ENCODE data around the gene FBLN1. TPM values are rescaled to one million over a fixed set of nuclear protein-coding genes. Genes with fewer than 3 reads are reported as not detected.
"Not testable (repeated sequence)": the region's sequence is repeated elsewhere in the genome, so short reads cannot be mapped to it uniquely, and the experiment has no call there.

FBLN1 gene
- total and polyA plus RNA-seq, 4 experiments from 2014 or later: not detected

DNA sequence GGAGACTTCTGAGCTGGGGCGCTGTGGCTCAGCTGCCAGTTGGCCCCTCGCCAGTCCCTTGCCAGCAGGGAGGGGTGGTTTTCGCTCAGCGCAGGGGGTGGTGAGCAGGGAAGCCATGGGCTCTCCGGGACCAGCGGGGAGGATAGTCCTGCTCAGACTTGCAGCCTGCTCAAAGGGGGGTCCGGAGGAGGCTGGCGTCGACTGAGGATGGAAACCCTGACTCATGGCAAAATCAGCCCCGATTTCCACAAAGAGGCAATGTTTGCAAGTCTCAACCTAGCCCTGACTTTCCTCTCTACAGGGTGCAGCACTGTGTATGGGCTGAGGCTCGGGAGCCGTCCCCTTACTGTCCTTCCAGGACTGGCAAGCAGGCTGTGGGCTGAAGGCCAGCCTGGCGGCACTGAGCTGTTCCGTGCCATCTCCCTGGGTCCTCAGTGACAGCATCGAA lies 35.1 kb downstream of the FBLN1 start:
- H3K27me3 ChIP-seq (ENCODE audit: insufficient read depth, low read length): no peaks in the 10 kb centered on the region
- H3K36me3 ChIP-seq (ENCODE audit: insufficient read depth, low read length): no peaks in the 10 kb centered on the region
- H3K9me3 ChIP-seq (ENCODE audit: control insufficient read depth in 1 of 2, low read length in 2 of 2): no peaks in the 10 kb centered on the region
- Mint-ChIP-seq H3K36me3 (no peaks in the 10 kb centered on the region), H3K9me3 (no peaks in the 10 kb centered on the region), H3K27ac (no peak overlapping the region), H3K4me1 (no peaks in the 10 kb centered on the region), H3K4me3 (no peak overlapping the region), H3K27me3 (peaks cover 5 to 7% of the 10 kb centered on the region in 2 donors)
- H3K4me1 ChIP-seq (ENCODE audit: insufficient read depth, low read length): no peaks in the 10 kb centered on the region
- DNase-seq: no peak
- ChIA-PET CTCF (ENCODE audit: partially characterized antibody) (no interaction called here), POLR2A (ENCODE audit: partially characterized antibody) (no interaction called here)
- H3K27ac ChIP-seq (ENCODE audit: low read depth, low read length): no peak overlapping the region
- no peak overlapping the region for H3K4me3 ChIP-seq (ENCODE audit: low read length in 2 of 2)
- intact Hi-C loops (cut with micrococcal nuclease): no loop called here

DNA sequence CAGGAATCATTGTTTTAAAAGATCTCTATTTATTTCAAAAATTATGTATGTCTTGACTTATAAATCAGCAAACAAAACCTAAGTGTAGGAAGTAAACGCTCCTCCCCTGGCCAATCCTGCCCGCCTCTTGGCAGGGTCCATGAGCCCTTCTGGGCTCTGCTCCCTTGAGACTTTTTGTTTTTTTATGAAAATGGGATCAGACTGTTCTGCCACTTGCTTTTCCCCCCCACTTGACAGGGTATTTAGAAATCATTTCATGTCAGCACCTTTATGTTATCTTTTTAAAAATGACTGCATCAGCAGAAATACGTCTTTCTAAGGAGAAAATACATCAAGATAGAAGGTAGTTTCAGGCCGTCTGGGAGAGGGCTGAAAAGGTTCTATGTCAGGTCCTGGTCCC lies 35.6 kb downstream of the FBLN1 start:
- H3K9me3 ChIP-seq (ENCODE audit: control insufficient read depth in 1 of 2, low read length in 2 of 2): no peaks in the 10 kb centered on the region
- CTCF ChIA-PET (ENCODE audit: partially characterized antibody): no interaction called here
- Mint-ChIP-seq H3K4me3 (no peak overlapping the region), H3K9me3 (no peaks in the 10 kb centered on the region), H3K36me3 (no peaks in the 10 kb centered on the region), H3K27ac (no peak overlapping the region), H3K27me3 (peaks cover 5 to 7% of the 10 kb centered on the region in 2 donors), H3K4me1 (no peaks in the 10 kb centered on the region)
- POLR2A ChIA-PET (ENCODE audit: partially characterized antibody): no interaction called here
- H3K36me3 ChIP-seq (ENCODE audit: insufficient read depth, low read length): no peaks in the 10 kb centered on the region
- intact Hi-C loops (cut with micrococcal nuclease): no loop called here
- no peaks in the 10 kb centered on the region for H3K27me3 ChIP-seq (ENCODE audit: insufficient read depth, low read length)
- H3K4me1 ChIP-seq (ENCODE audit: insufficient read depth, low read length): no peaks in the 10 kb centered on the region
- no peak for DNase-seq
- H3K4me3 ChIP-seq (ENCODE audit: low read length in 2 of 2): no peak overlapping the region
- no peak overlapping the region for H3K27ac ChIP-seq (ENCODE audit: low read depth, low read length)

DNA sequence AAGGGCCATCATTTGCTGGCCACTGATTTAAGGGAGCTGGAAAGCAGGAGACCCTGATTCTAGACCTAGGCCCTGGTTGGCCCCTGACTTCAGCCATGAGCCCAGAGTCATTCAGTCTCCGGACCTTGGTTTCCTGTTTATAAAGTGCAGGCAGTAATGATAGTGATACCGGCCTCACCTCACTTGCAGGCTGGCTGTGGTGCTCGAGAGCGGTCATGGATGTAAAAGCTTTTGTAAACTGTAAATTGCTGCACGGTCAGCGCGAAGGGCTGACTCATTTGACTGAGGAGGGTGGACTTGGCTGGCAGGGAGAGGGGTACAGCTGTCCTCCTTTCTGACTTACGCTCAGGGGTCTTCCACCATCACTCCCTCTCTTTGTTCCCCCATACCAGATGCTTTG lies 37.4 kb downstream of the FBLN1 start:
- H3K27ac Mint-ChIP-seq: no peak overlapping the region
- H3K4me1 Mint-ChIP-seq: no peaks in the 10 kb centered on the region
- peaks cover 5 to 7% of the 10 kb centered on the region in 2 donors for H3K27me3 Mint-ChIP-seq
- Histone ChIP-seq H3K36me3 (ENCODE audit: insufficient read depth, low read length) (no peaks in the 10 kb centered on the region), H3K4me1 (ENCODE audit: insufficient read depth, low read length) (no peaks in the 10 kb centered on the region), H3K27ac (ENCODE audit: low read depth, low read length) (no peak overlapping the region), H3K27me3 (ENCODE audit: insufficient read depth, low read length) (no peaks in the 10 kb centered on the region), H3K4me3 (ENCODE audit: low read length in 2 of 2) (no peak overlapping the region), H3K9me3 (ENCODE audit: control insufficient read depth in 1 of 2, low read length in 2 of 2) (no peaks in the 10 kb centered on the region)
- ChIA-PET POLR2A (ENCODE audit: partially characterized antibody) (no interaction called here), CTCF (ENCODE audit: partially characterized antibody) (interaction anchor here (1.6 kb wide), 1 partner anchor 32 kb away, joined by 3 read pairs; no protein-coding TSS in a partner anchor)
- no peak for DNase-seq
- intact Hi-C loops (cut with micrococcal nuclease): no loop called here
- H3K36me3 Mint-ChIP-seq: no peaks in the 10 kb centered on the region
- H3K4me3 Mint-ChIP-seq: no peak overlapping the region
- H3K9me3 Mint-ChIP-seq: no peaks in the 10 kb centered on the region

DNA sequence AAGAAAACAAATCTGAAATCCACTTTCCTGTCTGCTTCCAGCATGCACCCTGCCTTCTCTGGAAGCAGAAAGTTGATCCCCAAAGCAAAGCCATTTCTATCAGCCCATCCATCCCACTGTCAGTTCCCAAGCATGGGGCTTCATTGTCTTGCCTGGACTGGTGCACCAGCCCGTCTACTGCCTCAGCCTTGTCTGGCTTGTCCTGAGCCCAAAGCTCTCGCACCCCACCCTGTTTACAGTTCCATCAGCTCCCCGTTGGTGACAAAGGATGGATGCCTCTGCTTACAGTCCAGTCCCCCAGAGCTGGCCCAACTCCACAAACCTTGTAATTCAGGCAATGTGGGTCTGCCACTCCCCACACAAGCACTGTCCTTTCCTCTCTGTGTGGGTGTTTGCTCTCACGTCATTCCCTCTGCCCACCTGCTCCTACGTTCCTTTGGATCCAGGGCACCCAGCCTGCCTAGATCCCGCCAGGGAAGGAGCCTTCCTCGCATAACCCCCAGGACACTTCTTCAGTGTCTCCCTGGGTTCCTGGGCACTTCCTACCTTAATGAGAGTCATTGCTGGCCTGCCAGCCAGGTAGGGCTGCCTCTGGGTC lies 38.8 kb downstream of the FBLN1 start:
- intact Hi-C loops (cut with micrococcal nuclease): no loop called here
- no peak for DNase-seq

DNA sequence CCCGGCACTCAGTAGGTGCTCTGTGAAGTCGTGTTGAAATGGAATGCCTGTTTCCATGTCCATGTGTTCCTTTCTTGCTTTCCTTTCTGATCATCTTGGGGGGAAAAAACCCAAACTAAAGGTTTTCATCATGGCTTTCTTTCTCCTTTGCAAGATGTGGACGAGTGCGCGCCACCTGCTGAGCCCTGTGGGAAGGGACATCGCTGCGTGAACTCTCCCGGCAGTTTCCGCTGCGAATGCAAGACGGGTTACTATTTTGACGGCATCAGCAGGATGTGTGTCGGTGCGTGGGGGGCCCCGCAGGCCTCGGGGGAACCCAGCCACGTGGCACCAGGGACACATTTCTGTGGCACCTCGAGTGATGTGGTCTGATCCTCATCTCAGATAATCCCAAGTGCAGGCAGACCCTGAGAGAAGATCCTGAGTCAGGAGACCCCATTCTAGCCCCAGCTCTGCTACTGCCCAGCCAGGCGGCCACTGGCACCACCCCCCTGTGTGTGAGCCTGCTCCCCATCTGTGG lies 39.4 kb downstream of the FBLN1 start:
- DNase-seq: no peak
- Histone ChIP-seq H3K36me3 (ENCODE audit: insufficient read depth, low read length) (no peaks in the 10 kb centered on the region), H3K4me1 (ENCODE audit: insufficient read depth, low read length) (no peaks in the 10 kb centered on the region), H3K4me3 (ENCODE audit: low read length in 2 of 2) (no peak overlapping the region), H3K27ac (ENCODE audit: low read depth, low read length) (no peak overlapping the region), H3K9me3 (ENCODE audit: control insufficient read depth in 1 of 2, low read length in 2 of 2) (no peaks in the 10 kb centered on the region), H3K27me3 (ENCODE audit: insufficient read depth, low read length) (no peaks in the 10 kb centered on the region)
- Mint-ChIP-seq H3K27me3 (peaks cover 5 to 13% of the 10 kb centered on the region in 2 donors), H3K36me3 (no peaks in the 10 kb centered on the region), H3K4me1 (no peaks in the 10 kb centered on the region), H3K27ac (peak overlapping the region in 1 of 7 donors; percentile 25), H3K9me3 (no peaks in the 10 kb centered on the region), H3K4me3 (no peak overlapping the region)
- intact Hi-C loops (cut with micrococcal nuclease): no loop called here
- CTCF ChIA-PET (ENCODE audit: partially characterized antibody): no interaction called here
- POLR2A ChIA-PET (ENCODE audit: partially characterized antibody): no interaction called here

More for the DNA sequence above, 38.8 kb downstream of the FBLN1 start:
- H3K27ac ChIP-seq (ENCODE audit: low read depth, low read length): no peak overlapping the region
- H3K27me3 ChIP-seq (ENCODE audit: insufficient read depth, low read length): no peaks in the 10 kb centered on the region
- no peak overlapping the region for H3K27ac Mint-ChIP-seq
- H3K4me3 ChIP-seq (ENCODE audit: low read length in 2 of 2): no peak overlapping the region
- H3K36me3 ChIP-seq (ENCODE audit: insufficient read depth, low read length): no peaks in the 10 kb centered on the region
- H3K4me3 Mint-ChIP-seq: no peak overlapping the region
- POLR2A ChIA-PET (ENCODE audit: partially characterized antibody): no interaction called here
- H3K4me1 ChIP-seq (ENCODE audit: insufficient read depth, low read length): no peaks in the 10 kb centered on the region
- no peaks in the 10 kb centered on the region for H3K36me3 Mint-ChIP-seq
- H3K27me3 Mint-ChIP-seq: peaks cover 5 to 11% of the 10 kb centered on the region in 2 donors
- no peaks in the 10 kb centered on the region for H3K4me1 Mint-ChIP-seq
- no peaks in the 10 kb centered on the region for H3K9me3 Mint-ChIP-seq
- CTCF ChIA-PET (ENCODE audit: partially characterized antibody): interaction anchor here (1.6 kb wide), 1 partner anchor 31 kb away, joined by 3 read pairs; no protein-coding TSS in a partner anchor
- no peaks in the 10 kb centered on the region for H3K9me3 ChIP-seq (ENCODE audit: control insufficient read depth in 1 of 2, low read length in 2 of 2)

DNA sequence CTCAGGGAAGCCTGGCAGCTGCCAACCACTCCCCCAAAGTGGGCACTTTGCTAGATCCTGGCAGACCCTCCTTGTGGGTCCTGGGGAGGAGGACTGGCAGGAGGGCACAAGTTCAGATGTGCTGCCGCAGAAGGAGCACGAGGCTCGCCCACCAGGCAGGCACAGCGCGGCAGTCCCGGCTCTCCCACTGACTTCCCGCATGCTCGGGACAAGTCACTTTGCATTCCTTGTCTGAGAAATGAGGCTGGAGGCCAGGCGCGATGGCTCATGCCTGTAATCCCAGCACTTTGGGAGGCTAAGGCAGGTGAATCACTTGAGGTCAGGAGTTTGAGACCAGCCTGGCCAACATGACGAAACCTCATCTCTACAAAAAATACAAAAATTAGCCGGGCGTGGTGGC lies 40.1 kb downstream of the FBLN1 start:
- H3K36me3 ChIP-seq (ENCODE audit: insufficient read depth, low read length); H3K4me1 Mint-ChIP-seq; H3K9me3 ChIP-seq (ENCODE audit: control insufficient read depth in 1 of 2, low read length in 2 of 2); H3K9me3 Mint-ChIP-seq; CTCF ChIA-PET (ENCODE audit: partially characterized antibody); intact Hi-C loops (cut with micrococcal nuclease); H3K4me1 ChIP-seq (ENCODE audit: insufficient read depth, low read length); H3K4me3 ChIP-seq (ENCODE audit: low read length in 2 of 2); H3K27ac ChIP-seq (ENCODE audit: low read depth, low read length); H3K4me3 Mint-ChIP-seq; H3K27me3 ChIP-seq (ENCODE audit: insufficient read depth, low read length); H3K36me3 Mint-ChIP-seq; H3K27ac Mint-ChIP-seq; DNase-seq; POLR2A ChIA-PET (ENCODE audit: partially characterized antibody): not testable (repeated sequence)
- peaks cover 5 to 15% of the 10 kb centered on the region in 2 donors for H3K27me3 Mint-ChIP-seq

DNA sequence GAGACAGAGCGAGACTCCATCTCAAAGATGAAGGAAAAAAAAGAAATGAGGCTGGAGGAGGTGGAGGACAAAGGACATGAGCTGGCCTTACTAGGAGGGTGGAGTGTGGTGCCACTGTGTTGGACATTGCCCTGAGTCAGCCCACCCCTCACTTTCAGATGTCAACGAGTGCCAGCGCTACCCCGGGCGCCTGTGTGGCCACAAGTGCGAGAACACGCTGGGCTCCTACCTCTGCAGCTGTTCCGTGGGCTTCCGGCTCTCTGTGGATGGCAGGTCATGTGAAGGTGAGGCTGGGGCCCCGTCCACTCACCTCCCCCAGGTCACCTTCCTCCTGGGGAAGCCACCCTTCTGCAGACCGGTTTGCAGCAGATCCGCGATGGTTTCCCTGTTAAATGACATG lies 40.6 kb downstream of the FBLN1 start:
- Histone ChIP-seq H3K27ac (ENCODE audit: low read depth, low read length) (no peak overlapping the region), H3K4me3 (ENCODE audit: low read length in 2 of 2) (no peak overlapping the region), H3K4me1 (ENCODE audit: insufficient read depth, low read length) (no peaks in the 10 kb centered on the region), H3K9me3 (ENCODE audit: control insufficient read depth in 1 of 2, low read length in 2 of 2) (no peaks in the 10 kb centered on the region), H3K36me3 (ENCODE audit: insufficient read depth, low read length) (no peaks in the 10 kb centered on the region), H3K27me3 (ENCODE audit: insufficient read depth, low read length) (no peaks in the 10 kb centered on the region)
- ChIA-PET POLR2A (ENCODE audit: partially characterized antibody) (no interaction called here), CTCF (ENCODE audit: partially characterized antibody) (no interaction called here)
- DNase-seq: no peak
- intact Hi-C loops (cut with micrococcal nuclease): no loop called here
- Mint-ChIP-seq H3K27ac (no peak overlapping the region), H3K27me3 (peaks cover 5 to 15% of the 10 kb centered on the region in 2 donors), H3K4me3 (no peak overlapping the region), H3K9me3 (no peaks in the 10 kb centered on the region), H3K4me1 (no peaks in the 10 kb centered on the region), H3K36me3 (no peaks in the 10 kb centered on the region)

Measured in CD4-positive, alpha-beta memory T cell (primary cell).